ENCODE data around the gene STRIP2.

STRIP2 gene

DNA sequence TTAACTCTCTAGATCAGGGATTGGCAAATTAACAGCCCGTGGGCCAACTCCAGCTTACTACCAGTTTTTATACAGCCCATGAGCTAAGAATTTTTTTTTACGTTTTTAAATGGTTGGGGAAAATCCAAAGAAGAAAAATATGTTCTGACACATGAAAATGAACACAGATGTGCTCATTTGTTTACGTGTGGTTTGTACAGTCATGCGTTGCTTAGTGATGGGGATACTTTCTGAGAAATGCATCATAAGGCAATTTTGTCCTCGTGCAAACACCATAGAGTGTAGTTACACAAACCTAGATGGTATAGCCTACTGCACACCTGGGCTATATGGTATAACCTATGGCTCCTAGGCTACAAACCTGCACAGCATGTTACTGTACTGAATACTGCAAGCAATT, 59.8 kb downstream of the STRIP2 start:
- TF ChIP-seq CEBPB (IDR thresholded peaks at IDR 0.05) (no peak), EGR1 (IDR thresholded peaks at IDR 0.05) (no peak), EP300 (IDR thresholded peaks at IDR 0.05; ENCODE audit: borderline replicate concordance) (no peak), NFIC (IDR thresholded peaks at IDR 0.05) (no peak), TAF1 (IDR thresholded peaks at IDR 0.05; ENCODE audit: low read depth) (no peak), TCF12 (IDR thresholded peaks at IDR 0.05; ENCODE audit: low read depth) (no peak), ZBTB7A (IDR thresholded peaks at IDR 0.05; ENCODE audit: low read depth) (no peak), FOXM1 (IDR thresholded peaks at IDR 0.05; ENCODE audit: borderline replicate concordance, low read depth) (no peak), RAD21 (IDR thresholded peaks at IDR 0.05; ENCODE audit: low read depth) (no peak), TEAD4 (IDR thresholded peaks at IDR 0.05) (no peak), CREB1 (IDR thresholded peaks at IDR 0.05; ENCODE audit: low read depth) (no peak), YY1 (IDR thresholded peaks at IDR 0.05; ENCODE audit: low read depth) (no peak)
- TF ChIP-seq, protein P1, sequence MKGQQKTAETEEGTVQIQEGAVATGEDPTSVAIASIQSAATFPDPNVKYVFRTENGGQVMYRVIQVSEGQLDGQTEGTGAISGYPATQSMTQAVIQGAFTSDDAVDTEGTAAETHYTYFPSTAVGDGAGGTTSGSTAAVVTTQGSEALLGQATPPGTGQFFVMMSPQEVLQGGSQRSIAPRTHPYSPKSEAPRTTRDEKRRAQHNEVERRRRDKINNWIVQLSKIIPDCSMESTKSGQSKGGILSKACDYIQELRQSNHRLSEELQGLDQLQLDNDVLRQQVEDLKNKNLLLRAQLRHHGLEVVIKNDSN (IDR thresholded peaks at IDR 0.05) = no peak
- TF ChIP-seq, protein P2, sequence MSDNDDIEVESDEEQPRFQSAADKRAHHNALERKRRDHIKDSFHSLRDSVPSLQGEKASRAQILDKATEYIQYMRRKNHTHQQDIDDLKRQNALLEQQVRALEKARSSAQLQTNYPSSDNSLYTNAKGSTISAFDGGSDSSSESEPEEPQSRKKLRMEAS (IDR thresholded peaks at IDR 0.05) = no peak
- TF ChIP-seq, protein P3, sequence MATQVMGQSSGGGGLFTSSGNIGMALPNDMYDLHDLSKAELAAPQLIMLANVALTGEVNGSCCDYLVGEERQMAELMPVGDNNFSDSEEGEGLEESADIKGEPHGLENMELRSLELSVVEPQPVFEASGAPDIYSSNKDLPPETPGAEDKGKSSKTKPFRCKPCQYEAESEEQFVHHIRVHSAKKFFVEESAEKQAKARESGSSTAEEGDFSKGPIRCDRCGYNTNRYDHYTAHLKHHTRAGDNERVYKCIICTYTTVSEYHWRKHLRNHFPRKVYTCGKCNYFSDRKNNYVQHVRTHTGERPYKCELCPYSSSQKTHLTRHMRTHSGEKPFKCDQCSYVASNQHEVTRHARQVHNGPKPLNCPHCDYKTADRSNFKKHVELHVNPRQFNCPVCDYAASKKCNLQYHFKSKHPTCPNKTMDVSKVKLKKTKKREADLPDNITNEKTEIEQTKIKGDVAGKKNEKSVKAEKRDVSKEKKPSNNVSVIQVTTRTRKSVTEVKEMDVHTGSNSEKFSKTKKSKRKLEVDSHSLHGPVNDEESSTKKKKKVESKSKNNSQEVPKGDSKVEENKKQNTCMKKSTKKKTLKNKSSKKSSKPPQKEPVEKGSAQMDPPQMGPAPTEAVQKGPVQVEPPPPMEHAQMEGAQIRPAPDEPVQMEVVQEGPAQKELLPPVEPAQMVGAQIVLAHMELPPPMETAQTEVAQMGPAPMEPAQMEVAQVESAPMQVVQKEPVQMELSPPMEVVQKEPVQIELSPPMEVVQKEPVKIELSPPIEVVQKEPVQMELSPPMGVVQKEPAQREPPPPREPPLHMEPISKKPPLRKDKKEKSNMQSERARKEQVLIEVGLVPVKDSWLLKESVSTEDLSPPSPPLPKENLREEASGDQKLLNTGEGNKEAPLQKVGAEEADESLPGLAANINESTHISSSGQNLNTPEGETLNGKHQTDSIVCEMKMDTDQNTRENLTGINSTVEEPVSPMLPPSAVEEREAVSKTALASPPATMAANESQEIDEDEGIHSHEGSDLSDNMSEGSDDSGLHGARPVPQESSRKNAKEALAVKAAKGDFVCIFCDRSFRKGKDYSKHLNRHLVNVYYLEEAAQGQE (IDR thresholded peaks at IDR 0.05; ENCODE audit: low read depth) = no peak

DNA sequence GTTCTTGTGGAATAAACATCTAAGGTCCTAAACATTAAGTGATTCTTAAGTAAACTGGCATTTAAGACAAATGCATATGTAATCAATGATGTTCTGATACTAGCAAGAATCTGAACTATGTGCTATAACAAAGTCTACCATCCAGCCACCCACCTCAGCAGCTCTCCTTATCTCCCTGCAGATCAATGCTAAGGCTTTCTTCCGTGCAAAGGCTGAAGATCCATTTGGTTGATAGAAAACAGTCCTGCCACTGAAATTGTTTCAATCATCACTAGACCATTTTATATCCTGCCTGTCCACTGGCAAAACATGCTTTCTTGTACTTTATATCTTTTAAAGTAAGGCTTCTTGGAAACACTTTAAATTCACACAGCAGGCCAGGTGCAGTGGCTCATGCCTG, 61.8 kb downstream of the STRIP2 start:
- TF ChIP-seq ZBTB7A (IDR thresholded peaks at IDR 0.05; ENCODE audit: low read depth) (no peak), TAF1 (IDR thresholded peaks at IDR 0.05; ENCODE audit: low read depth) (no peak), TCF12 (IDR thresholded peaks at IDR 0.05; ENCODE audit: low read depth) (no peak), YY1 (IDR thresholded peaks at IDR 0.05; ENCODE audit: low read depth) (no peak), CREB1 (IDR thresholded peaks at IDR 0.05; ENCODE audit: low read depth) (no peak), NFIC (IDR thresholded peaks at IDR 0.05) (no peak), EP300 (IDR thresholded peaks at IDR 0.05; ENCODE audit: borderline replicate concordance) (no peak), EGR1 (IDR thresholded peaks at IDR 0.05) (no peak), FOXM1 (IDR thresholded peaks at IDR 0.05; ENCODE audit: borderline replicate concordance, low read depth) (no peak), TEAD4 (IDR thresholded peaks at IDR 0.05) (no peak), CEBPB (IDR thresholded peaks at IDR 0.05) (no peak), RAD21 (IDR thresholded peaks at IDR 0.05; ENCODE audit: low read depth) (no peak)
- TF ChIP-seq, protein P2 (IDR thresholded peaks at IDR 0.05) = no peak
- TF ChIP-seq, protein P3 (IDR thresholded peaks at IDR 0.05; ENCODE audit: low read depth) = no peak
- TF ChIP-seq, protein P1 (IDR thresholded peaks at IDR 0.05) = no peak

DNA sequence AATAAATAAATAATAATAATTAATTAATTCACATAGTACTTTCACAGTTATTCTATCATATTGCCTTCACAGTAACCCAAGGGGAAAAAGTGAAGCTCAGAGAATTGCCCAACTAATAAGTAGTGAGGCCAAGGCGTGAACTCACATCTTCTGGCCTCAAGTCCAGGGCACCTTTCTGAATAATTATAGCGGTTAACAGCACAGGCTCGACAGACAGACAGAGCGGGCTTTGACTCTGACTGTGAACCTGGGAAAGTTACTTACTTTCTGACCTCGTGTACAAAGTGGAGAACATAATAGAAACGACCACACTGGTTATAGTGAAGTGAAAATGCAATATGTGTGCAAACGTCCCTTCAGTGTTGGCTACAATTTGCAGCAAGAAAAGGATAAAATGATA, 62.4 kb downstream of the STRIP2 start:
- no peak for TF ChIP-seq CEBPB (IDR thresholded peaks at IDR 0.05)
- TF ChIP-seq EGR1 (IDR thresholded peaks at IDR 0.05) = no peak
- TF ChIP-seq, protein P1 (IDR thresholded peaks at IDR 0.05) = no peak
- TF ChIP-seq FOXM1 (IDR thresholded peaks at IDR 0.05; ENCODE audit: borderline replicate concordance, low read depth) = no peak
- TF ChIP-seq, protein P2 (IDR thresholded peaks at IDR 0.05) = no peak
- no peak for TF ChIP-seq YY1 (IDR thresholded peaks at IDR 0.05; ENCODE audit: low read depth)
- no peak for TF ChIP-seq TCF12 (IDR thresholded peaks at IDR 0.05; ENCODE audit: low read depth)
- no peak for TF ChIP-seq ZBTB7A (IDR thresholded peaks at IDR 0.05; ENCODE audit: low read depth)
- no peak for TF ChIP-seq EP300 (IDR thresholded peaks at IDR 0.05; ENCODE audit: borderline replicate concordance)
- no peak for TF ChIP-seq TEAD4 (IDR thresholded peaks at IDR 0.05)
- no peak for TF ChIP-seq NFIC (IDR thresholded peaks at IDR 0.05)
- no peak for TF ChIP-seq CREB1 (IDR thresholded peaks at IDR 0.05; ENCODE audit: low read depth)
- TF ChIP-seq RAD21 (IDR thresholded peaks at IDR 0.05; ENCODE audit: low read depth) = no peak
- TF ChIP-seq TAF1 (IDR thresholded peaks at IDR 0.05; ENCODE audit: low read depth) = no peak
- TF ChIP-seq, protein P3 (IDR thresholded peaks at IDR 0.05; ENCODE audit: low read depth) = no peak

All from Ishikawa (cell line).